ENCODE measurements around the gene NBEA. TPM values are rescaled to one million over a fixed set of nuclear protein-coding genes. Genes with fewer than 3 reads are reported as not detected.

NBEA gene
- total RNA-seq, 2 donors from 2014 or later: 7.7 to 10.2 TPM

DNA sequence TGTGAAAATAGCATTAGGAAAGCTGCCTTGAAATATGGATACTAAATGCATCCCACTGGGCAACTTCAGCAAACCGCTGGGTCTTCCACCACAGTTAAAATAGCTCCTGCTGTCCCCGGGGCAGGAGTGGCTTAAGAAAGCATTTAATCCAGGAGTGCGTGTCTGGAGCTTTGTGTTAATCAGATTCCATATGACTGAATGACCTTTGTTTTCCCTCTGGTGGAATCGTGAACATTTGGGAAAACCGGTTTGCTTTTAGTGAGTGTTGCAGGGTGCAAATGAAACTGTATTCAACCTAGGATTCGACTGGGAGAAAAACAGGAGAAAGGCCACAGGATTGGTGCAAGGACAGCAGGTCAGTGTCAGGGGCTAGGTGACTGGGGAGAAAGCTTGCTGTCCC lies 772.1 kb downstream of the NBEA start:
- H3K9me3 ChIP-seq: no peaks in the 10 kb centered on the region
- H3K27me3 ChIP-seq (replicated peaks; ENCODE audit: insufficient read depth): no peaks in the 10 kb centered on the region
- ATAC-seq (ENCODE audit: insufficient number of reproducible peaks, low FRiP score, low read depth) (no peak), DNase-seq (ENCODE audit: low spot score) (no peak)
- no peaks in the 10 kb centered on the region for H3K4me1 ChIP-seq (ENCODE audit: control insufficient read depth in 1 of 2, low read depth in 2 of 2)
- no peak for TF ChIP-seq CTCF (IDR thresholded peaks at IDR 0.05)
- H3K4me3 ChIP-seq: no peak overlapping the region
- no peak overlapping the region for H3K27ac ChIP-seq
- no peaks in the 10 kb centered on the region for H3K36me3 ChIP-seq

DNA sequence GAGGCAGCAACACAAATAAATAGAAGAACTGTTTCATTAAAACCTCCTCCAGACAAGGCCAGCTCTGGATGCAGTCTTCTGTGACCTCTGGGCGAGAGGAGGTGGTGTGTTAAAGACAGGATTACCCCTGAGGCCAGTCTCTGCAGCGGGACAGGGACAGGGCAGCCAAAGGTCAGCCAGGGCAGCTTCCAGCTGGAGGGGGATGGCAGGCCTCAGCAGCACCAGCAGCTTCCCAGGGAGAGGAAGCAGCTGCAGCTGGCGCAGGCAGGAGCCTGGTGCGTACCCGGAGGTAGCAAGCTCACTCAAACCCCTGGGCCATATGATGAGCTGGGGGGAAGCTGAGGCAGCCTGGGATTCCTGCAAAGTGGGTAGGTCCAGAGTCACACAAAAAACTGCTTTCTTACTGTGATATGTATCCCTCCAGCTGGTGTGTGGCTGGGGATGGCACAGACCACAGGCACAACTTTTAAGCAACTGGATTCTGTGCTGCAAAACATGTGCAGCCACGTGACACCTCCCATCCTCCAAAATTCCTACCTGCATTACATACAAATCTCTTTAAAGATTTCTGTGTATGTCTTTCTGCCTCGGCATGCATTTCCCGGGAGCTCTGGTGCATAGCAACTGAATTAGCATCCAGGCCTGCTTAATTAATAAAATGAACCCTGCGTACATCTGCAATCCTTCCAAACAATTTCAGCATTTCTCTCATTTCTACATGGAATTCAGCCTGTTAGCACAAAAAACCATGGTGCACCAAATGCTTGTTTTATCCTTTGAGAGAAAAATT lies 772.7 kb downstream of the NBEA start:
- no peak for DNase-seq (ENCODE audit: low spot score)
- Histone ChIP-seq H3K27me3 (replicated peaks; ENCODE audit: insufficient read depth) (no peaks in the 10 kb centered on the region), H3K4me3 (no peak overlapping the region), H3K9me3 (no peaks in the 10 kb centered on the region), H3K4me1 (ENCODE audit: control insufficient read depth in 1 of 2, low read depth in 2 of 2) (no peaks in the 10 kb centered on the region), H3K27ac (no peak overlapping the region), H3K36me3 (no peaks in the 10 kb centered on the region)
- ATAC-seq (ENCODE audit: insufficient number of reproducible peaks, low FRiP score, low read depth): no peak
- no peak for TF ChIP-seq CTCF (IDR thresholded peaks at IDR 0.05)

GRCh38 chr13:35716186-35716585 lies 774.1 kb downstream of the NBEA start:
- DNase-seq (ENCODE audit: low spot score): no peak
- Histone ChIP-seq H3K4me1 (ENCODE audit: control insufficient read depth in 1 of 2, low read depth in 2 of 2) (peaks cover 0 to 3% of the 10 kb centered on the region in 2 donors), H3K9me3 (no peaks in the 10 kb centered on the region), H3K27me3 (replicated peaks; ENCODE audit: insufficient read depth) (no peaks in the 10 kb centered on the region), H3K4me3 (no peak overlapping the region), H3K27ac (no peak overlapping the region), H3K36me3 (no peaks in the 10 kb centered on the region)
- no peak for TF ChIP-seq CTCF (IDR thresholded peaks at IDR 0.05)
- ATAC-seq (ENCODE audit: insufficient number of reproducible peaks, low FRiP score, low read depth): no peak

DNA sequence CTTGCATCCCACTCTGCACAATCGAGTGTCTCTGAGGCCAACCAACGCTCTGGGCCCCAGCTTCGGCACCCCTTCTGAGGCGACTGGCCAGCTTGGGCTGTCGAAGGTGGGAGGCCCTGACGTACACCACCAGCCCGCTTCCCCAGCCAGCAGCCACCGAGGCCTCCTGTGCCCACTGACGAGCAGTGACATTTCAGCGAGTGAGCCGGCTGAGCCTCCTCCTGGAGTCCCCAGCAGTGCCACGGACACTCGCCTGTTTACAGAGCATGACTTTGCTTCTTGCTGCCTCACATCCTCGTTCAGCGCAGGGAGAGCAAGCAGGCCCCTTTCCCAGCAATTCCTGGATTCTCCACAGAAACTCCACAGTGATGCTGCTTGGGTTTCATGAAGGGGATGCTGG lies 774.7 kb downstream of the NBEA start:
- no peak for ATAC-seq (ENCODE audit: insufficient number of reproducible peaks, low FRiP score, low read depth)
- DNase-seq (ENCODE audit: low spot score): no peak
- no peaks in the 10 kb centered on the region for H3K9me3 ChIP-seq
- TF ChIP-seq CTCF (IDR thresholded peaks at IDR 0.05): no peak
- no peaks in the 10 kb centered on the region for H3K36me3 ChIP-seq
- no peak overlapping the region for H3K27ac ChIP-seq
- H3K4me3 ChIP-seq: no peak overlapping the region
- no peaks in the 10 kb centered on the region for H3K27me3 ChIP-seq (replicated peaks; ENCODE audit: insufficient read depth)
- H3K4me1 ChIP-seq (ENCODE audit: control insufficient read depth in 1 of 2, low read depth in 2 of 2): peaks cover 0 to 3% of the 10 kb centered on the region in 2 donors

DNA sequence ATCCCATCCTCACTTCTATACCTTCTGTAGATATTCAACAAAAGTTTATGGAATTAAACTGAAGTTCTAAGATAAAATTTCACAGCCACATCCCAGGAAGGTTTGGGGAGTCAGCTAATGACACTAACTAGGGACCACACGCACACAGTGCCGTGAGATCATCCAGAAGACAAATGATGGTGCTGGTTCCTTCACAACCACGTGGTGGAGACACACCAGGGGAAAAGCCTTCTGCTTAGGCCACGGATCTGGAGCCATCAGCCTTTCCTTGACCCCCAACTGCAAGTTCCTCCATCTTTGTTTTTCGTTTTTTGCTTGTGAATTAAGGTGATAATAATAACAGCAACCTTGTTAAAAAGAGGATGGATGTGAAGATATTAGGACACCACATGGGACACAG lies 776.0 kb downstream of the NBEA start:
- TF ChIP-seq CTCF (IDR thresholded peaks at IDR 0.05): no peak
- no peak overlapping the region for H3K4me3 ChIP-seq
- no peak for ATAC-seq (ENCODE audit: insufficient number of reproducible peaks, low FRiP score, low read depth)
- H3K4me1 ChIP-seq (ENCODE audit: control insufficient read depth in 1 of 2, low read depth in 2 of 2): peaks cover 0 to 4% of the 10 kb centered on the region in 2 donors
- DNase-seq (ENCODE audit: low spot score): no peak
- no peaks in the 10 kb centered on the region for H3K36me3 ChIP-seq
- no peaks in the 10 kb centered on the region for H3K9me3 ChIP-seq
- no peak overlapping the region for H3K27ac ChIP-seq
- H3K27me3 ChIP-seq (replicated peaks; ENCODE audit: insufficient read depth): no peaks in the 10 kb centered on the region

Data from thoracic aorta (tissue), 2 donors.